Measurements from ENCODE around the gene NOL4L. TPM values are rescaled to one million over a fixed set of nuclear protein-coding genes. Genes with fewer than 3 reads are reported as not detected.

Gene NOL4L
- total and polyA plus RNA-seq, 11 donors: 2.6 to 15.0 (median 6.7) TPM

DNA sequence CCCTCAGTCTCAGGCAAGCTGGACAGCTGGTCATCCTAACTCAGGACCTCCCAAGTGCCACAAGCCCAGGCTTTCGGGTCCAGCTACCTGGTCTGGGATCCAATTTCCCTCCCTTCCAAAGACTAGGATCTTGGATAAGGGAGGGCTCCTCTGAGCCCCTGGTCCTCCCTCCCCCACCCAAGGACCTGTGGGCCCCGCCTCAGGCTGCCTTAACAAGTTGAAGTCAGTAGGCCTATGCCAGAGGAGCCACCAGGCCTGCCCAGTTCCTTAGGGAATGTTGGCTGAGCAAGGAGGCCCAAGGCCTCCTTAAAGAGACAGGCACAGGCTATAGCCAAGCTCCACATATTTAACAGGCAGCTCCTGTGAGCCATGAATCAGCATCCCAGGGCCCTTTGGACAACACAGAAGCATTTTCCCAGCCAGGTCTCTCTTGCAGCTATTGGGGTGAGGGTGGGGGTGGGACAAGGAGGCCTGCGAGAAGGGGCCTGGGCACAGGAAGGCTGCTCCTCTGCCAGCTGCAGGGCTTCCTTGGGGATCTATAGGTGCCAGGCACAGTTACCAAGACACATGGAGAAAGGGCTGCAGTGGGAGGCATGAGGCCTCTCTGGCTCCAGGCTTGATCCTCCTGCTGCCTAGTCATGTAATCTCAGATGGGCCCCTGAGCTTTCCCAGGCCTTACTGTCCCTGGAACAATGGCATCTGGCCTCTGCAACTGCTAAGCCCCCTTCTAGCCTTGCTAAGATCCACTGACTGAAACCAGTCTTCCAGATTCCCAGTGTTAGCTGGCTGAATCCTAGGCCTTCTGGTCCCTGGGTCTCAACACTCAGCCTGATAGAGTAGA is 27.4 kb upstream of the NOL4L start:
- Histone ChIP-seq H3K4me1 (no peaks in the 10 kb centered on the region), H3K9me3 (no peaks in the 10 kb centered on the region), H3K36me3 (no peaks in the 10 kb centered on the region), H3K4me3 (no peak overlapping the region), H3K27me3 (peaks cover 0 to 4% (median 0%) of the 10 kb centered on the region in 9 donors), H3K27ac (no peak overlapping the region)
- WGBS, 4 donors: 95 to 100% (median 96%) methylated on average over 3 of the region's 3 CpGs
- no peak for TF ChIP-seq POLR2A (IDR thresholded peaks at IDR 0.05)
- TF ChIP-seq CTCF (IDR thresholded peaks at IDR 0.05): no peak
- DNase-seq (no peak), ATAC-seq (no peak)
- intact Hi-C loops (cut with DNase I): no loop called here

GRCh38 chr20:32611868-32612267 is 26.7 kb upstream of the NOL4L start:
- Histone ChIP-seq H3K27me3 (peaks cover 0 to 4% (median 0%) of the 10 kb centered on the region in 9 donors), H3K9me3 (no peaks in the 10 kb centered on the region), H3K27ac (no peak overlapping the region), H3K4me3 (no peak overlapping the region), H3K36me3 (no peaks in the 10 kb centered on the region), H3K4me1 (no peaks in the 10 kb centered on the region)
- ATAC-seq: no peak
- TF ChIP-seq CTCF (IDR thresholded peaks at IDR 0.05): no peak
- TF ChIP-seq POLR2A (IDR thresholded peaks at IDR 0.05): no peak
- DNase-seq: no peak
- 85 to 94% (median 87%) methylated on average over 5 to 6 of the region's 6 CpGs for WGBS, 4 donors
- intact Hi-C loops (cut with DNase I): no loop called here

DNA sequence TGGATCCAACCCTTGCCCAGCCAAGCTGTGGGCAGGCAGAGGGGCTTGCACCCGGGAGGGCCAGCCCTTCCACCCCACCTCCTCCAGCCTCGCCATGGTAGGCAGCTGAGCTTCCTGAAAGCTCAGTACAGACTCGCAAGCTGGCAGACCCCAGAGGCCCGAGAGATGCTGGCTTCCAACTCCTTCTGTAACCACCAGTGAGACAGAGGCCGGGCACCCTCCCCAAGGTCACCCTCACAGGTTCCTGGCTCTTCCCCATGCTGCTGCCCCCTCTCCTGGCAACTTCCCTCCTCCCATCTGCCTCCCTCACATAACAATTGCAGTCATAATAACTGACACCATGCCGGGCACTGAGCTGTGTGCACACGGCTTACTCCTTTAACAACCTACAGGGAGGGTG is 26.2 kb upstream of the NOL4L start:
- H3K27me3 ChIP-seq: peaks cover 0 to 4% (median 0%) of the 10 kb centered on the region in 9 donors
- H3K4me3 ChIP-seq: no peak overlapping the region
- no peaks in the 10 kb centered on the region for H3K9me3 ChIP-seq
- intact Hi-C loops (cut with DNase I): no loop called here
- DNase-seq (no peak), ATAC-seq (peak in 1 of 4 donors; percentile 27)
- no peak for TF ChIP-seq CTCF (IDR thresholded peaks at IDR 0.05)
- no peak for TF ChIP-seq POLR2A (IDR thresholded peaks at IDR 0.05)
- no peak overlapping the region for H3K27ac ChIP-seq
- 61 to 69% (median 66%) methylated on average over 7 of the region's 7 CpGs for WGBS, 4 donors
- H3K36me3 ChIP-seq: no peaks in the 10 kb centered on the region
- no peaks in the 10 kb centered on the region for H3K4me1 ChIP-seq

GRCh38 chr20:32610472-32611218 is 25.5 kb upstream of the NOL4L start:
- TF ChIP-seq CTCF (IDR thresholded peaks at IDR 0.05) (no peak), POLR2A (IDR thresholded peaks at IDR 0.05) (no peak)
- Histone ChIP-seq H3K9me3 (no peaks in the 10 kb centered on the region), H3K27ac (no peak overlapping the region), H3K36me3 (no peaks in the 10 kb centered on the region), H3K4me1 (peaks cover 0 to 3% (median 0%) of the 10 kb centered on the region in 12 donors), H3K27me3 (peaks cover 0 to 7% (median 0%) of the 10 kb centered on the region in 9 donors), H3K4me3 (no peak overlapping the region)
- no peak for ATAC-seq
- DNase-seq: no peak
- 56 to 67% (median 59%) methylated on average over 5 to 17 of the region's 17 CpGs for WGBS, 4 donors
- intact Hi-C loops (cut with DNase I): no loop called here
